H1 (cell line): ENCODE results near the gene HORMAD2. TPM values are rescaled to one million over a fixed set of nuclear protein-coding genes. Genes with fewer than 3 reads are reported as not detected.

Source experiments
- BACH1 ChIP-seq: IDR thresholded peaks from 2 replicates; pipeline ENCODE4 v1.6.1; 2012; ENCODE audit warnings: low read length, improper control_type of control experiment
- BCL11A ChIP-seq, 2 experiments: IDR thresholded peaks; one replicate each; pipeline ENCODE4 v1.6.1; 2011; ENCODE audit warnings: low read depth in 2 of 2, low read length in 2 of 2, mild to moderate bottlenecking in 2 of 2
- polyA plus RNA-seq, 7 experiments: library from polyadenylated mRNA; depleted of rRNA in 3 of 7; stranded (reverse) in 5 of 7; unstranded in 2 of 7; fragments of >200 nt in 5 of 7; fragments of 200-250 nt in 2 of 7; gene quantifications; 1 replicate in 5 of 7; 2 replicates in 1 of 7; 4 replicates in 1 of 7; pipeline versions ENCODE4 v1.2.1 to v1.2.3, GENCODE V29; 2011 to 2013; ENCODE audit warnings: missing spikeins in 2 of 7, mixed read lengths in 2 of 7
- total RNA-seq: library from RNA; stranded (reverse); fragmentation: NEBNext Ultra II Directional; extraction: Animal tissue kit (Norgen Biotek cat#: 25700); gene quantifications from 2 replicates; pipeline ENCODE4 v1.2.1, GENCODE V29; 2021

The HORMAD2 gene
- total and polyA plus RNA-seq, 2 of the 8 experiments (the other 6 are each of a cell fraction or from before 2014, with no cell fraction given) = 0.03 TPM; not detected in 1

DNA sequence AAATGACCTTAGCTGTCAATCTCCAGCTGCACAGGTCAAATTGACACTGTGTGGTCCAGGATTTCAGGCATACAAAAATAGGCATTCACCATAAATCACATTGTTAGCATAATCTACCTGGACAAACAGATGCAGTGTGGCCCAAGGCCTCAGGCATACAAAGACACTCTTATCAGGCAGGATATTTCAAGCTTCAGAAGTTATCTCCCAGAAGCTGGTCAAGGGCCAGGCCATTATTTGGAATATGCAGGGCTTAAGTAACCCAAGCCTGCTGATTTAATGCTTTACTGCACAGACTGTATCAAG is 25.5 kb upstream of the HORMAD2 start (continued):
- TF ChIP-seq BCL11A (IDR thresholded peaks at IDR 0.05; ENCODE audit: low read depth in 2 of 2, low read length in 2 of 2) (no peak), BACH1 (no peak)
- TF ChIP-seq, all 59 proteins: peak for 0
